ENCODE data around the gene PPM1M. TPM values are rescaled to one million over a fixed set of nuclear protein-coding genes. Genes with fewer than 3 reads are reported as not detected.

The PPM1M gene
- total RNA-seq, 1 experiment from 2014 or later, result 6.7 TPM

DNA sequence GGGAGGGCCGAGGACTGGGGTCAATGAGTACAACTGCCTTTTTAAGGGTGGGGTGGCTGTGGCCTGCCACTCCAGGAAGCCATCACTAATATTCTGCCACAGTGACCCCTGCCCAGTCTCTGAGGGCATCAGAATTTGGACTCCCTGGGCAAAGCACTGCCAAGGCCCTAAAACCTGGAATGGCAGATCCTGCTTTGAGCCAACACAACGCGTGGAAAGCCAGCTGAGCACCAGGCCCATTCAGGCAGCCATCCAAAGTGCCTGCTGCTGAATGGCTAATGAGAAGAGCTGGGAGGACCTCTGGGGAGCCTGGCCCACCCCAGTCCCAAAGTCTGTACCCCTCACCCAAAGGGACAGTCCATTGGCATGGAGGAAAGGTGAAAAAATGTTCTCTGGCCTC is 11.6 kb upstream of the PPM1M start:
- no peaks in the 10 kb centered on the region for H3K9me3 Mint-ChIP-seq (ENCODE audit: unreplicated experiment)
- no peak overlapping the region for H3K27ac Mint-ChIP-seq (ENCODE audit: unreplicated experiment)
- BruUV-seq (replicated peaks), result no TSS peak
- intact Hi-C loops (cut with micrococcal nuclease; ENCODE audit: unreplicated experiment), result loop anchor here (1.0 kb wide), 1 partner anchor 151 kb away; no protein-coding TSS in a partner anchor
- no peak for DNase-seq
- H3K4me1 ChIP-seq, result peaks cover 11% of the 10 kb centered on the region; the same call in 1 of the 2 replicates
- CTCF ChIA-PET, result interaction anchor here (0.9 to 3.4 kb wide), 4 partner anchors 13 to 150 kb away, joined by 3 to 20 read pairs (median 3); no protein-coding TSS in a partner anchor
- peaks cover 3% of the 10 kb centered on the region; the same call in 1 of the 2 replicates for H3K36me3 ChIP-seq (ENCODE audit: control insufficient read depth, insufficient read depth, low read length)
- TF ChIP-seq, protein P1, sequence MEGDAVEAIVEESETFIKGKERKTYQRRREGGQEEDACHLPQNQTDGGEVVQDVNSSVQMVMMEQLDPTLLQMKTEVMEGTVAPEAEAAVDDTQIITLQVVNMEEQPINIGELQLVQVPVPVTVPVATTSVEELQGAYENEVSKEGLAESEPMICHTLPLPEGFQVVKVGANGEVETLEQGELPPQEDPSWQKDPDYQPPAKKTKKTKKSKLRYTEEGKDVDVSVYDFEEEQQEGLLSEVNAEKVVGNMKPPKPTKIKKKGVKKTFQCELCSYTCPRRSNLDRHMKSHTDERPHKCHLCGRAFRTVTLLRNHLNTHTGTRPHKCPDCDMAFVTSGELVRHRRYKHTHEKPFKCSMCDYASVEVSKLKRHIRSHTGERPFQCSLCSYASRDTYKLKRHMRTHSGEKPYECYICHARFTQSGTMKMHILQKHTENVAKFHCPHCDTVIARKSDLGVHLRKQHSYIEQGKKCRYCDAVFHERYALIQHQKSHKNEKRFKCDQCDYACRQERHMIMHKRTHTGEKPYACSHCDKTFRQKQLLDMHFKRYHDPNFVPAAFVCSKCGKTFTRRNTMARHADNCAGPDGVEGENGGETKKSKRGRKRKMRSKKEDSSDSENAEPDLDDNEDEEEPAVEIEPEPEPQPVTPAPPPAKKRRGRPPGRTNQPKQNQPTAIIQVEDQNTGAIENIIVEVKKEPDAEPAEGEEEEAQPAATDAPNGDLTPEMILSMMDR (IDR thresholded peaks at IDR 0.05; ENCODE audit: insufficient read depth in 1 of 2, low read depth in 1 of 2, low read length in 1 of 2, severe bottlenecking in 1 of 2, unreplicated experiment in 1 of 2), result no peak
- H3K4me3 Mint-ChIP-seq (ENCODE audit: unreplicated experiment), result no peak overlapping the region
- H3K4me1 Mint-ChIP-seq (ENCODE audit: low read depth, unreplicated experiment), result no peaks in the 10 kb centered on the region
- no peak overlapping the region for H3K4me3 ChIP-seq (ENCODE audit: low read depth, low read length)
- H3K9me3 ChIP-seq, result no peaks in the 10 kb centered on the region
- POLR2A ChIA-PET, result no interaction called here
- H3K27me3 ChIP-seq (replicated peaks; ENCODE audit: control insufficient read depth, insufficient read depth, low read length), result no peaks in the 10 kb centered on the region
- no peaks in the 10 kb centered on the region for H3K27me3 Mint-ChIP-seq (ENCODE audit: insufficient read depth, unreplicated experiment)
- peaks cover 16% of the 10 kb centered on the region for H3K36me3 Mint-ChIP-seq (ENCODE audit: insufficient read depth, unreplicated experiment)

DNA sequence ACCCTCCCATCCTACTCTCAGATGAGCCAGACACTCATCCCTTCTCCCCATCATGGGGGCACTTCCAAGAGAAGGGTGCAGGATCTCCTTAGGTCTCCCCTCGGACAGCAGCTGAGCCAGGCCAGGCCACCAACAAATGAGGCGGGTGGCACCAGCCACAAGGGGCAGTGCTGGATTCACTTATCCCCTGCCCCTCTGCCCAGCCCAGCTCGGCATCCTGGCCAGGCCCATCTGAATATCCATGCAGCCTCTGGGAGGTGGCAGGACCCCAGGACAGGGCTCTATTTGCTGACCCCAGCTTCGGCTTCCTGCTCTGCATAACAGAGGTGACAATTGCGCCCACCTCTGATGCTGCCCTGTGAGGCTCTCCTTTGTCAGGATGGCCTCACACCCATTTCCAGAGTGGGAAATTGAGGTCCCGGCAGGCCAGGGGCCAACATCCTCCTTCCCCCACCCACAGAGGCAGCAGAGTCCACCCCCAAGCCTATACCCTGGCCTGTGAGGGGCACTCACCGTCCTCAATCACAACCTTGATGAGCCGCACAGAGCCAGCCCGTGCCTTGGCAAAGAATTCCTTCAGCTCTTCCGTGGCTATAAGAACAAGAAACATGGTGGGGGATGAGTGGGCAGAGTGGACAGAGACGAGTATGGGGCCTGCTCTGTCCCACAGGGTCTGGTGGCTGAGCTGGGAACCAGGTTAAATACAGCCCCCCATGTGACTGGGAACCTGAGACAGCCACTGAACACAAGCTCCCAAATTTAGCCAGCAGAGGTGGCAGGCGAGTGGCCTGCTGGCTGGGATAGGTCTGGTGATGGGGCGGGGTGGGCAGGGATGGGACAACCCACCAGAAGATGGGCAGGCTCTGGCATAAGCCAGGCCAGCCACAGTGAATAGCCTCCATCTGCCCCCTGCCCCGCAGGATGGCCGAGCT is 10.8 kb upstream of the PPM1M start:
- Histone ChIP-seq H3K4me1 (peaks cover 11% of the 10 kb centered on the region; the same call in 1 of the 2 replicates), H3K27me3 (replicated peaks; ENCODE audit: control insufficient read depth, insufficient read depth, low read length) (no peaks in the 10 kb centered on the region), H3K36me3 (ENCODE audit: control insufficient read depth, insufficient read depth, low read length) (peaks cover 3% of the 10 kb centered on the region; the same call in 1 of the 2 replicates), H3K4me3 (ENCODE audit: low read depth, low read length) (no peak overlapping the region), H3K9me3 (no peaks in the 10 kb centered on the region)
- ChIA-PET CTCF (interaction anchor here (0.6 to 3.4 kb wide), 6 partner anchors 14 to 234 kb away, joined by 3 to 20 read pairs (median 3); no protein-coding TSS in a partner anchor), POLR2A (no interaction called here)
- intact Hi-C loops (cut with micrococcal nuclease; ENCODE audit: unreplicated experiment), result no loop called here
- no peaks in the 10 kb centered on the region for H3K4me1 Mint-ChIP-seq (ENCODE audit: low read depth, unreplicated experiment)
- BruUV-seq (replicated peaks), result no TSS peak
- no peak for DNase-seq
- no peak overlapping the region for H3K27ac Mint-ChIP-seq (ENCODE audit: unreplicated experiment)
- no peak overlapping the region for H3K4me3 Mint-ChIP-seq (ENCODE audit: unreplicated experiment)
- peaks cover 16% of the 10 kb centered on the region for H3K36me3 Mint-ChIP-seq (ENCODE audit: insufficient read depth, unreplicated experiment)
- H3K27me3 Mint-ChIP-seq (ENCODE audit: insufficient read depth, unreplicated experiment), result no peaks in the 10 kb centered on the region
- TF ChIP-seq, protein P1 (IDR thresholded peaks at IDR 0.05; ENCODE audit: insufficient read depth in 1 of 2, low read depth in 1 of 2, low read length in 1 of 2, severe bottlenecking in 1 of 2, unreplicated experiment in 1 of 2), result no peak
- H3K9me3 Mint-ChIP-seq (ENCODE audit: unreplicated experiment), result no peaks in the 10 kb centered on the region

DNA sequence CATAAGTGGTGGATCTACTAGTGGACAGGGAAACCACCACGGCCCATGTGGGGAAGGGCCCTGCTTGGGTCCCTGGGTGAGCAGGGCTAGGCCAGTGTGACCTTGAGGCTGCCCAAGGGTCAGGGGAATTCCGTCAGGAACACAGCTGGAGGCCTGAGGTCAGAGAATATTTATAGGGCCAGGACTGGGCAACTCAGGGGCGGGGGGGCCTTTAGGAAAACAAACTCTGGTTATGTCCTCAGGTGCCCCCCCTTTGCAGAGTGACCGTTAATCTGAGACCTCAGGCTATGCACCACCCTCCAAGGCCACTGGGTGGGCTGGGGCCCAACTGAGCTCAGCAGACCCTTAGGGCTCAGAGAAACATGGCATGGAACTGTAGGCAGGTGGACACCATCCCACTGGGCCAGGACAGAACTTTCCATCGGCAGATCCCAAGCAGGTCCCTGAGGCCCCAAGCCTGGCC is 9.1 kb upstream of the PPM1M start:
- CTCF ChIA-PET, result interaction anchor here (0.5 to 3.4 kb wide), 4 partner anchors 15 to 149 kb away, joined by 3 to 20 read pairs (median 3); no protein-coding TSS in a partner anchor
- POLR2A ChIA-PET, result no interaction called here
- no peak overlapping the region for H3K4me3 ChIP-seq (ENCODE audit: low read depth, low read length)
- DNase-seq, result no peak
- no TSS peak for BruUV-seq (replicated peaks)
- no peak overlapping the region for H3K4me3 Mint-ChIP-seq (ENCODE audit: unreplicated experiment)
- intact Hi-C loops (cut with micrococcal nuclease; ENCODE audit: unreplicated experiment), result no loop called here
- peaks cover 8% of the 10 kb centered on the region for H3K4me1 Mint-ChIP-seq (ENCODE audit: low read depth, unreplicated experiment)
- H3K27ac Mint-ChIP-seq (ENCODE audit: unreplicated experiment), result no peak overlapping the region
- no peaks in the 10 kb centered on the region for H3K9me3 ChIP-seq
- TF ChIP-seq, protein P1 (IDR thresholded peaks at IDR 0.05; ENCODE audit: insufficient read depth in 1 of 2, low read depth in 1 of 2, low read length in 1 of 2, severe bottlenecking in 1 of 2, unreplicated experiment in 1 of 2), result no peak
- no peaks in the 10 kb centered on the region for H3K27me3 Mint-ChIP-seq (ENCODE audit: insufficient read depth, unreplicated experiment)
- H3K27me3 ChIP-seq (replicated peaks; ENCODE audit: control insufficient read depth, insufficient read depth, low read length), result no peaks in the 10 kb centered on the region
- peaks cover 17% of the 10 kb centered on the region; the same call in 1 of the 2 replicates for H3K4me1 ChIP-seq
- H3K36me3 ChIP-seq (ENCODE audit: control insufficient read depth, insufficient read depth, low read length), result peaks cover 2% of the 10 kb centered on the region; the same call in 1 of the 2 replicates
- H3K36me3 Mint-ChIP-seq (ENCODE audit: insufficient read depth, unreplicated experiment), result peaks cover 8% of the 10 kb centered on the region
- no peaks in the 10 kb centered on the region for H3K9me3 Mint-ChIP-seq (ENCODE audit: unreplicated experiment)
